Hepatocyte (in vitro differentiated cells): ENCODE results near the gene PCNX4.

ENCODE experiments used
- EZH2 ChIP-seq: fragments of 200-600 bp; sonication (generic); IDR thresholded peaks from 2 replicates; pipeline ENCODE4 v1.6.1; 2016; ENCODE audit warnings: antibody characterized with exemption, mild to moderate bottlenecking, borderline replicate concordance
- EZH2phosphoT487 ChIP-seq: fragments of 200-600 bp; sonication (generic); IDR thresholded peaks from one replicate; pipeline ENCODE4 v1.6.1; 2018; ENCODE audit warnings: antibody characterized with exemption, mild to moderate bottlenecking, low read depth, moderate library complexity; ENCODE audit not compliant: unreplicated experiment, severe bottlenecking
- TF ChIP-seq, protein P1 (sequence below): fragments of 200-600 bp; sonication (generic); IDR thresholded peaks from 2 replicates; pipeline ENCODE4 v1.5.1; 2016; ENCODE audit warnings: antibody characterized with exemption, mild to moderate bottlenecking; ENCODE audit not compliant: poor library complexity

DNA sequence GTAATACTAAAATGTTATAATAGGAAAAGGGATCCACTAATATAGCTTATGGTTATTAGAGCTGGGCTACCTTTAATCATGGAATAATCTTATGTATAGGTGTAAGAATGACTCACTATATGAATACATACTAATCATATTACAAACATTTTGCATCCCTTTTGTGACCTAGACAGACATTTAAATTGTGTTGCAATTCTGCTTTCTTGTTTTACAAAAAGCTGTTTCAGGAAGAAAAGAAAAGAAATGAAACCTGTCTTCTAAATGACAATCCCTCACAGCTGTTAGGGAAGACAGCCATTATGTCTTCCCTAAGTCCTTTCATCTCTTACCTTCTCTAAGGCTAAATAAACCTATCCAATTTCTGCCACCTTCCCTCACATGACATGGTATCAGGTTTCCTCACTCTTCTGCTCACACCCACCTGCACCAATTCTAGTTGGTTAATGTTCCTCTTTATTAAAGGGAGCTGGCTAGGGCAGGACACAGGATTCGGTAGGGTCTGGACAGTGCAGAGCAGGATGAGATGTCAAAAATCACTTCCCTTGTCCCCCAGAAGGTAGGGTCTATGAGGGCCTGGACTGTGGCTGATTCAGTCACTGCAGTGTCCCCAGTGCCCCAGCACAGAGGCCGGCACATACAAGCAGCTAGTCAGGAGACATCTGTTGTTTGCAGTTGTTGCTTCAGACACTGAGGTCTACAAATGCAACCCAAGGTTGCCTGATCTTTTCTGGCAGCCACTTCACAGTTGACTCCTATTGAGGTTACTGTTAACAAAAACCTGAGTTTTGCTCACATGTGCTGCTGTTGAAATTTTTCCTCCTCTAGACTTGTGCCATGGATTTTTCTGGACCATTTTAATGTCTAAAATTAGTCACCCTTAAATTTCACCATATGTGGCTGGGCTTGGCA, 69.7 kb downstream of the PCNX4 start:
- TF ChIP-seq, protein P1, sequence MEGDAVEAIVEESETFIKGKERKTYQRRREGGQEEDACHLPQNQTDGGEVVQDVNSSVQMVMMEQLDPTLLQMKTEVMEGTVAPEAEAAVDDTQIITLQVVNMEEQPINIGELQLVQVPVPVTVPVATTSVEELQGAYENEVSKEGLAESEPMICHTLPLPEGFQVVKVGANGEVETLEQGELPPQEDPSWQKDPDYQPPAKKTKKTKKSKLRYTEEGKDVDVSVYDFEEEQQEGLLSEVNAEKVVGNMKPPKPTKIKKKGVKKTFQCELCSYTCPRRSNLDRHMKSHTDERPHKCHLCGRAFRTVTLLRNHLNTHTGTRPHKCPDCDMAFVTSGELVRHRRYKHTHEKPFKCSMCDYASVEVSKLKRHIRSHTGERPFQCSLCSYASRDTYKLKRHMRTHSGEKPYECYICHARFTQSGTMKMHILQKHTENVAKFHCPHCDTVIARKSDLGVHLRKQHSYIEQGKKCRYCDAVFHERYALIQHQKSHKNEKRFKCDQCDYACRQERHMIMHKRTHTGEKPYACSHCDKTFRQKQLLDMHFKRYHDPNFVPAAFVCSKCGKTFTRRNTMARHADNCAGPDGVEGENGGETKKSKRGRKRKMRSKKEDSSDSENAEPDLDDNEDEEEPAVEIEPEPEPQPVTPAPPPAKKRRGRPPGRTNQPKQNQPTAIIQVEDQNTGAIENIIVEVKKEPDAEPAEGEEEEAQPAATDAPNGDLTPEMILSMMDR, result no peak
- TF ChIP-seq EZH2phosphoT487 (no peak), EZH2 (no peak)
